ENCODE results near the gene IGF1. TPM values are rescaled to one million over a fixed set of nuclear protein-coding genes. Genes with fewer than 3 reads are reported as not detected.

Gene IGF1
- total RNA-seq, 1 donor from 2014 or later = 3.4 TPM

- H3K27ac Mint-ChIP-seq (ENCODE audit: unreplicated experiment) = no peak overlapping the region
- no peaks in the 10 kb centered on the region for H3K9me3 Mint-ChIP-seq (ENCODE audit: unreplicated experiment)
- H3K36me3 Mint-ChIP-seq (ENCODE audit: low read depth, unreplicated experiment) = no peaks in the 10 kb centered on the region
- H3K27me3 Mint-ChIP-seq (ENCODE audit: unreplicated experiment) = peaks cover 3% of the 10 kb centered on the region
- DNase-seq (ENCODE audit: low spot score) = no peak
- no peak for TF ChIP-seq CTCF (IDR thresholded peaks at IDR 0.05; ENCODE audit: unreplicated experiment)
- H3K4me3 Mint-ChIP-seq (ENCODE audit: unreplicated experiment) = no peak overlapping the region
- peaks cover 9% of the 10 kb centered on the region for H3K4me1 Mint-ChIP-seq (ENCODE audit: unreplicated experiment)
Observed at GRCh38 chr12:102522768-102523167, 42.4 kb upstream of the IGF1 start.

GRCh38 chr12:102521662-102522277 is 41.4 kb upstream of the IGF1 start:
- no peak overlapping the region for H3K27ac Mint-ChIP-seq (ENCODE audit: unreplicated experiment)

GRCh38 chr12:102518871-102519270 is 38.5 kb upstream of the IGF1 start:
- Mint-ChIP-seq H3K27me3 (ENCODE audit: unreplicated experiment) (peaks cover 1% of the 10 kb centered on the region), H3K4me3 (ENCODE audit: unreplicated experiment) (no peak overlapping the region), H3K36me3 (ENCODE audit: low read depth, unreplicated experiment) (no peaks in the 10 kb centered on the region), H3K9me3 (ENCODE audit: unreplicated experiment) (no peaks in the 10 kb centered on the region), H3K4me1 (ENCODE audit: unreplicated experiment) (peaks cover 5% of the 10 kb centered on the region), H3K27ac (ENCODE audit: unreplicated experiment) (no peak overlapping the region)
- TF ChIP-seq CTCF (IDR thresholded peaks at IDR 0.05; ENCODE audit: unreplicated experiment) = no peak
- DNase-seq (ENCODE audit: low spot score) = no peak

More at GRCh38 chr12:102521662-102522277, 41.4 kb upstream of the IGF1 start:
- no peak for DNase-seq (ENCODE audit: low spot score)
- H3K36me3 Mint-ChIP-seq (ENCODE audit: low read depth, unreplicated experiment) = no peaks in the 10 kb centered on the region
- H3K4me1 Mint-ChIP-seq (ENCODE audit: unreplicated experiment) = peaks cover 9% of the 10 kb centered on the region
- peaks cover 3% of the 10 kb centered on the region for H3K27me3 Mint-ChIP-seq (ENCODE audit: unreplicated experiment)
- TF ChIP-seq CTCF (IDR thresholded peaks at IDR 0.05; ENCODE audit: unreplicated experiment) = no peak
- H3K9me3 Mint-ChIP-seq (ENCODE audit: unreplicated experiment) = no peaks in the 10 kb centered on the region
- H3K4me3 Mint-ChIP-seq (ENCODE audit: unreplicated experiment) = no peak overlapping the region

DNA sequence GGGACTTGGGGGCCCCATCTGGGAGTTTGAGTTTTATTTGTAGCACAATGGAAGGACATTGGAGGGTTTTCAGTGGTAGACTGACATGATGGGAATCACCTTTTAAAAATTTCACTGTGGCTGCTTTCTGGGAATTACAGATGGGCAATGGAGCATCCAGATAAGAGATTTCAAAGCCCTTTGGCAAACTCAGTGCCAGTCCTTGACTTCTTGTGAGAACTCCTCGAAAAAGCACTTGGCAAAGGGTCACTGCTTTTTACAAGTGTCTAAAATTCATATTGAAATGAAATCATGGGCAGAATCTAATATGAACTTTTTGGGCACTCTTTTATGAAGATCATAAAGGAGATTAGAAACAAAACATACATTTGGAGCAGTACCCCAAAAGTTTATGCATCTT is 34.3 kb upstream of the IGF1 start:
- DNase-seq (ENCODE audit: low spot score) = no peak

More for the DNA sequence above, 34.3 kb upstream of the IGF1 start:
- Mint-ChIP-seq H3K36me3 (ENCODE audit: low read depth, unreplicated experiment) (no peaks in the 10 kb centered on the region), H3K27me3 (ENCODE audit: unreplicated experiment) (no peaks in the 10 kb centered on the region), H3K4me1 (ENCODE audit: unreplicated experiment) (no peaks in the 10 kb centered on the region), H3K27ac (ENCODE audit: unreplicated experiment) (no peak overlapping the region), H3K4me3 (ENCODE audit: unreplicated experiment) (no peak overlapping the region), H3K9me3 (ENCODE audit: unreplicated experiment) (no peaks in the 10 kb centered on the region)
- TF ChIP-seq CTCF (IDR thresholded peaks at IDR 0.05; ENCODE audit: unreplicated experiment) = no peak

Measured in endothelial cell (in vitro differentiated cells).